Hepatocyte (in vitro differentiated cells): ENCODE results near the gene CLIP2. TPM values are rescaled to one million over a fixed set of nuclear protein-coding genes. Genes with fewer than 3 reads are reported as not detected.
"Not testable (repeated sequence)": the region's sequence is repeated elsewhere in the genome, so short reads cannot be mapped to it uniquely, and the experiment has no call there.

Experiments
- DNase-seq: peaks from one replicate; pipeline ENCODE4 v3.0.0-alpha.2; 2016; ENCODE audit warnings: low spot score
- H2AFZ ChIP-seq: fragments of 200-600 bp; sonication (generic); 2 replicates; pipeline ENCODE4 v1.6.0; 2016; ENCODE audit warnings: antibody characterized with exemption, mild to moderate bottlenecking
- H3K27ac ChIP-seq: fragments of 200-600 bp; sonication (generic); 2 replicates; pipeline ENCODE4 v1.5.1; 2016; ENCODE audit warnings: mild to moderate bottlenecking
- H3K27me3 ChIP-seq: fragments of 200-600 bp; sonication (generic); 2 replicates; pipeline ENCODE4 v1.6.1; 2016
- H3K36me3 ChIP-seq: fragments of 200-600 bp; sonication (generic); replicated peaks from 2 replicates; pipeline ENCODE4 v1.5.1; 2016; ENCODE audit warnings: low read depth; ENCODE audit not compliant: insufficient read depth
- H3K4me1 ChIP-seq: fragments of 200-600 bp; sonication (generic); 2 replicates; pipeline ENCODE4 v1.5.1; 2016; ENCODE audit warnings: mild to moderate bottlenecking, moderate library complexity; ENCODE audit not compliant: insufficient read depth
- H3K4me2 ChIP-seq: fragments of 200-600 bp; sonication (generic); 2 replicates; pipeline ENCODE4 v1.6.0; 2016
- H3K4me3 ChIP-seq: fragments of 200-600 bp; sonication (generic); 2 replicates; pipeline ENCODE4 v1.5.1; 2016; ENCODE audit warnings: mild to moderate bottlenecking
- H3K79me2 ChIP-seq: fragments of 200-600 bp; sonication (generic); 2 replicates; pipeline ENCODE4 v1.6.0; 2017; ENCODE audit warnings: mild to moderate bottlenecking
- H3K9me2 ChIP-seq: fragments of 200-600 bp; sonication (generic); replicated peaks from 2 replicates; pipeline ENCODE4 v1.6.0; 2017; ENCODE audit warnings: mild to moderate bottlenecking; ENCODE audit not compliant: insufficient read depth
- H3K9me3 ChIP-seq: fragments of 200-600 bp; sonication (generic); 2 replicates; pipeline ENCODE4 v1.5.1; 2016; ENCODE audit warnings: low read depth, mild to moderate bottlenecking
- H4K20me1 ChIP-seq: fragments of 200-600 bp; sonication (generic); 2 replicates; pipeline ENCODE4 v1.6.0; 2016; ENCODE audit warnings: mild to moderate bottlenecking; ENCODE audit not compliant: insufficient read depth, poor library complexity, severe bottlenecking
- EZH2 ChIP-seq: fragments of 200-600 bp; sonication (generic); IDR thresholded peaks from 2 replicates; pipeline ENCODE4 v1.6.1; 2016; ENCODE audit warnings: antibody characterized with exemption, mild to moderate bottlenecking, borderline replicate concordance
- EZH2phosphoT487 ChIP-seq: fragments of 200-600 bp; sonication (generic); IDR thresholded peaks from one replicate; pipeline ENCODE4 v1.6.1; 2018; ENCODE audit warnings: antibody characterized with exemption, mild to moderate bottlenecking, low read depth, moderate library complexity; ENCODE audit not compliant: unreplicated experiment, severe bottlenecking
- WGBS: methylation state at CpG from one replicate; pipeline ENCODE4 v1.1.6; 2016; ENCODE audit warnings: low lambda C conversion rate; ENCODE audit errors: missing lambda C conversion rate; 5-methylcytosine and 5-hydroxymethylcytosine counted together
- polyA plus RNA-seq: library from polyadenylated mRNA; unstranded; fragments of >200 nt; fragmentation: Nextera tagmentation; extraction: Ambion mirVana; gene quantifications from 2 replicates; pipeline ENCODE4 v1.2.1, GENCODE V29; 2016
- total RNA-seq: library from RNA; depleted of rRNA; stranded (reverse); fragments of >200 nt; gene quantifications from 2 replicates; pipeline ENCODE4 v1.2.3, GENCODE V29; 2014
- TF ChIP-seq, protein P1 (sequence below): fragments of 200-600 bp; sonication (generic); IDR thresholded peaks from 2 replicates; pipeline ENCODE4 v1.5.1; 2016; ENCODE audit warnings: antibody characterized with exemption, mild to moderate bottlenecking; ENCODE audit not compliant: poor library complexity

Gene CLIP2
- total and polyA plus RNA-seq, 2 experiments from 2014 or later, result 17.9 to 28.5 TPM

DNA sequence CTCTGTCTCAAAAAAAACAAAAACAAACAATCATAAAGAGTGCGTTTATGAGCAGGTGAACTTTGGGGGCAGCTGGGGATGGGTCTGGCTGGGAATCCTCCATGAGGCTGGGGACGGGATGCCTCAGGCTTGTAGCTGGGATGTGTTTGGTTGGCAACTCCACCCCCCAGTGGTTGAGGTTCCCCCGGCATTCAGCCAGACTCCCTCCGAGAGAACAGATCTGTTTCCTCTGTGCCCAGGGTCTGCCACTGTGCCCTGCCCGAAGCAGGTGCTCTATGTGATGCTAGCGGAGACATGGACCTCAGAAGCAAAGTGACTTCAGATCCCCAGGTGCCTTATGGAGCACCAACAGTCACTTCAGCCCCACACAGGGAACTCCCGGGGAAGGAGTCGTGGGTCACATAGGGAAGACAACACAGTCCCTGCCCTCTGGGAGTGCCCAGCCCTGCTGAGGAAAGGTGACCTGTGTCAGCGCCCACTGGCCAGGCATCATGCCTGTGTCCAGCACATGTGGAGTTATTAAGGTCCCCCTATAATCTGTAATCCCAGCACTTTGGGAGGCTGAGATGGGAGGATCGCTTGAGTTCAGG lies 135.2 kb downstream of the CLIP2 start:
- Histone ChIP-seq H3K4me1 (peaks cover 3% of the 10 kb centered on the region), H3K36me3 (no peaks in the 10 kb centered on the region), H3K9me3 (no peaks in the 10 kb centered on the region), H3K27ac (no peak overlapping the region), H3K4me3 (no peak overlapping the region), H3K79me2 (no peaks in the 10 kb centered on the region), H3K4me2 (no peak overlapping the region), H3K9me2 (no peaks in the 10 kb centered on the region), H2AFZ (no peak overlapping the region), H3K27me3 (no peaks in the 10 kb centered on the region), H4K20me1 (no peaks in the 10 kb centered on the region)
- DNase-seq, result no peak
- TF ChIP-seq, protein P1, sequence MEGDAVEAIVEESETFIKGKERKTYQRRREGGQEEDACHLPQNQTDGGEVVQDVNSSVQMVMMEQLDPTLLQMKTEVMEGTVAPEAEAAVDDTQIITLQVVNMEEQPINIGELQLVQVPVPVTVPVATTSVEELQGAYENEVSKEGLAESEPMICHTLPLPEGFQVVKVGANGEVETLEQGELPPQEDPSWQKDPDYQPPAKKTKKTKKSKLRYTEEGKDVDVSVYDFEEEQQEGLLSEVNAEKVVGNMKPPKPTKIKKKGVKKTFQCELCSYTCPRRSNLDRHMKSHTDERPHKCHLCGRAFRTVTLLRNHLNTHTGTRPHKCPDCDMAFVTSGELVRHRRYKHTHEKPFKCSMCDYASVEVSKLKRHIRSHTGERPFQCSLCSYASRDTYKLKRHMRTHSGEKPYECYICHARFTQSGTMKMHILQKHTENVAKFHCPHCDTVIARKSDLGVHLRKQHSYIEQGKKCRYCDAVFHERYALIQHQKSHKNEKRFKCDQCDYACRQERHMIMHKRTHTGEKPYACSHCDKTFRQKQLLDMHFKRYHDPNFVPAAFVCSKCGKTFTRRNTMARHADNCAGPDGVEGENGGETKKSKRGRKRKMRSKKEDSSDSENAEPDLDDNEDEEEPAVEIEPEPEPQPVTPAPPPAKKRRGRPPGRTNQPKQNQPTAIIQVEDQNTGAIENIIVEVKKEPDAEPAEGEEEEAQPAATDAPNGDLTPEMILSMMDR, result no peak
- TF ChIP-seq EZH2phosphoT487, result no peak
- no peak for TF ChIP-seq EZH2
- 92% methylated on average over 9 of the region's 10 CpGs for WGBS

DNA sequence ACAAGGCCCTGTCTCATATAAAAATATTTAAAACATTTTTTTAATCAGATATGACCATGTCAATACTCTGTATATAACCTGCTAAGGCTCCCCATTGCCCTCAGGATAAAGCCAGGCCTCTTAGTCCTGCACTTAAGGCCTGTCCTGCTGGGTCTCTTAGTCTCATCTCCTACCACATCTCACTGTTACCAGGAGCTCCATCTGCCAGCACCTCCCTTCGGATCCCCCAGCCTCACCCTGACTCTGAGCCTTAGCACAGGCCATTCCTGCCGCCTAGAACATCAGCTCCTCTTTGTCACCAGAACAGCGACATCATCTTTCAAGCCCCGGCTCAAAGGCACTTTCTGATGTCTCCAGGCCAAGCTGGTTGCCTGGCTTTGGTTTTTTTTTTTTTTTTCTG lies 138.8 kb downstream of the CLIP2 start:
- no peaks in the 10 kb centered on the region for H3K79me2 ChIP-seq
- H3K9me3 ChIP-seq, result no peaks in the 10 kb centered on the region
- no peak for DNase-seq
- peaks cover 3% of the 10 kb centered on the region for H3K4me1 ChIP-seq
- no peaks in the 10 kb centered on the region for H3K9me2 ChIP-seq
- no peak overlapping the region for H3K4me3 ChIP-seq
- no peaks in the 10 kb centered on the region for H4K20me1 ChIP-seq
- no peak overlapping the region for H3K4me2 ChIP-seq
- 88% methylated on average over 4 of the region's 4 CpGs for whole genome bisulfite sequencing
- no peak overlapping the region for H3K27ac ChIP-seq
- H3K27me3 ChIP-seq, result no peaks in the 10 kb centered on the region
- H3K36me3 ChIP-seq, result no peaks in the 10 kb centered on the region
- no peak overlapping the region for H2AFZ ChIP-seq
- TF ChIP-seq, protein P1, result no peak
- no peak for TF ChIP-seq EZH2
- TF ChIP-seq EZH2phosphoT487, result no peak

DNA sequence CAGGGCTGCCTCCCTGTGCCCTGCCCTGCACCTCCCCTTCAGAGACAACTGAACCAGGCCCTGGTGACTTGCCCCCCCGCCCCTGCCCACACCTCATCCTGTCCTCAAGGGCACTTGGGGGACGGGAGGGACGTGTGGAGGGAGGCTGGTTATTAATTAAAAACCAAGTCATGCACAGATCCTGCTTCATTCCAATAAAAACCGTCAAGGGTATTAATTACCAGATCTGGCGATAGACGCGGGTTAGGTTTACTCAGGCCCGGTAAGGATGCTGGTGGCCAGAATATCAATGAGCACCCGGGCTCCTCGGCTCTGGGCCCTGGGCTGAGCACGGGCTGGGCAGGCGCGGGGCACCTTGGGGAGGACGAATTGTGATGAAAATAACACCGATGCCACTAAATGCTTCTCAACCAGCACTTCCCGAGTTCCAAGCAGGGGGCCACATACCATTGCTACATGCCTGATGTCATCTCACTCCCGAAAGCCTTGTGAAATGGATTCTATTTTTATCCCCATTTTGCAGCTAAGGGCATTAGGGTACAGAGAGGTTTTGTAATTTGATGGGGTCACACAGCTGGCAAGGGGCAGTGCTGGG lies 140.0 kb downstream of the CLIP2 start:
- H3K4me1 ChIP-seq, result peaks cover 3% of the 10 kb centered on the region
- TF ChIP-seq, protein P1, result no peak
- no peak for TF ChIP-seq EZH2
- no peak for TF ChIP-seq EZH2phosphoT487
- no peak for DNase-seq
- H3K4me3 ChIP-seq, result no peak overlapping the region
- H2AFZ ChIP-seq, result no peak overlapping the region
- no peak overlapping the region for H3K4me2 ChIP-seq
- no peaks in the 10 kb centered on the region for H3K9me3 ChIP-seq
- H3K27ac ChIP-seq, result no peak overlapping the region
- WGBS, result 54% methylated on average over 17 of the region's 17 CpGs
- H3K27me3 ChIP-seq, result no peaks in the 10 kb centered on the region
- H4K20me1 ChIP-seq, result no peaks in the 10 kb centered on the region
- no peaks in the 10 kb centered on the region for H3K79me2 ChIP-seq
- H3K36me3 ChIP-seq, result no peaks in the 10 kb centered on the region
- no peaks in the 10 kb centered on the region for H3K9me2 ChIP-seq

DNA sequence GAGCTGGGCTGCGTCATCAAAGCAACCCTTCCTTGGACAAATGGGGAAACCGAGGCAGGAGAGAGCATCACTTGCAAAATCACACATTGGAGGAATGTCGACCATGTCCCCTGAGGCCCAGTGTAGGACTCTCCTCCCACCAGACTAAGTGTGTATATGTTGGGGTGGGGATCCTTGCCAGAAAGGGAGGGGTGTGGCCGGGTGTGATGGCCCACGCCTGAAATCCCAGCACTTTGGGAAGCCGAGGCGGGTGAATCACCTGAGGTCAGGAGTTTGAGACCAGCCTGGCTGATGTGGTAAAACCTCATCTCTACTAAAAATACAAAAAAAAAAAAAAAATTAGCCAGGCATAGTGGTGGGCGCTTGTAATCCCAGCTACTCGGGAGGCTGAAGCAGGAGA lies 141.2 kb downstream of the CLIP2 start:
- not testable (repeated sequence) for H3K4me3 ChIP-seq, H3K36me3 ChIP-seq
- 87% methylated on average over 9 of the region's 9 CpGs for WGBS

More for the DNA sequence above, 141.2 kb downstream of the CLIP2 start:
- not testable (repeated sequence) for H3K4me1 ChIP-seq, H4K20me1 ChIP-seq, DNase-seq, H3K27ac ChIP-seq, H3K27me3 ChIP-seq, H3K9me2 ChIP-seq, H3K4me2 ChIP-seq, H2AFZ ChIP-seq, H3K9me3 ChIP-seq, H3K79me2 ChIP-seq
